ENCODE results near the gene CDH4. TPM values are rescaled to one million over a fixed set of nuclear protein-coding genes. Genes with fewer than 3 reads are reported as not detected.

Gene CDH4
- total RNA-seq, 1 experiment from 2014 or later, result 5.3 TPM

GRCh38 chr20:61801857-61802442 is 549.9 kb downstream of the CDH4 start:
- TF ChIP-seq ZNF532 (CRISPR knock-in tag; IDR thresholded peaks at IDR 0.05; ENCODE audit: borderline replicate concordance) (no peak), NR2C2 (CRISPR knock-in tag; IDR thresholded peaks at IDR 0.05) (no peak), GRHL2 (CRISPR knock-in tag; IDR thresholded peaks at IDR 0.05; ENCODE audit: insufficient replicate concordance, severe bottlenecking) (no peak), NR1H2 (CRISPR knock-in tag; IDR thresholded peaks at IDR 0.05) (no peak), PRRX2 (CRISPR knock-in tag; IDR thresholded peaks at IDR 0.05) (no peak), MAX (CRISPR knock-in tag; IDR thresholded peaks at IDR 0.05) (no peak), GTF2I (CRISPR knock-in tag; conservative IDR thresholded peaks at IDR 0.05) (no peak), IRF1 (CRISPR knock-in tag; IDR thresholded peaks at IDR 0.05) (no peak), KAT7 (CRISPR knock-in tag; IDR thresholded peaks at IDR 0.05; ENCODE audit: borderline replicate concordance) (no peak), ZNF423 (CRISPR knock-in tag; IDR thresholded peaks at IDR 0.05) (no peak), ZBTB21 (CRISPR knock-in tag; IDR thresholded peaks at IDR 0.05; ENCODE audit: borderline replicate concordance) (no peak), ATF1 (CRISPR knock-in tag; IDR thresholded peaks at IDR 0.05) (no peak), STAT6 (CRISPR knock-in tag; conservative IDR thresholded peaks at IDR 0.05; ENCODE audit: low read depth) (no peak), TCF7 (CRISPR knock-in tag; IDR thresholded peaks at IDR 0.05; ENCODE audit: low read depth) (no peak), NFE2L1 (CRISPR knock-in tag; IDR thresholded peaks at IDR 0.05) (no peak), PREB (CRISPR knock-in tag; IDR thresholded peaks at IDR 0.05; ENCODE audit: borderline replicate concordance) (no peak)
- ChIA-PET POLR2A (no interaction called here), CTCF (no interaction called here)
- H3K36me3 Mint-ChIP-seq, result no peaks in the 10 kb centered on the region
- H3K27ac Mint-ChIP-seq, result no peak overlapping the region
- DNase-seq (ENCODE audit: low spot score) (no peak), ATAC-seq (no peak)
- peaks cover 14% of the 10 kb centered on the region for H3K27me3 Mint-ChIP-seq (ENCODE audit: low read depth)
- H3K9me3 Mint-ChIP-seq, result no peaks in the 10 kb centered on the region
- H3K4me1 Mint-ChIP-seq, result peaks cover 9% of the 10 kb centered on the region
- H3K4me3 Mint-ChIP-seq, result no peak overlapping the region

- H3K4me3 Mint-ChIP-seq, result no peak overlapping the region
- no peak for ATAC-seq
- H3K4me1 Mint-ChIP-seq, result peaks cover 5% of the 10 kb centered on the region
- POLR2A ChIA-PET, result no interaction called here
- TF ChIP-seq RORB (CRISPR knock-in tag; IDR thresholded peaks at IDR 0.05) (no peak), ZSCAN18 (CRISPR knock-in tag; IDR thresholded peaks at IDR 0.05) (no peak), TEAD1 (CRISPR knock-in tag; IDR thresholded peaks at IDR 0.05) (no peak), IRF2 (CRISPR knock-in tag; IDR thresholded peaks at IDR 0.05; ENCODE audit: borderline replicate concordance, low read depth) (no peak), GTF2I (CRISPR knock-in tag; conservative IDR thresholded peaks at IDR 0.05) (no peak), CREM (CRISPR knock-in tag; IDR thresholded peaks at IDR 0.05) (no peak), ATF1 (CRISPR knock-in tag; IDR thresholded peaks at IDR 0.05) (no peak)
- CTCF ChIA-PET, result no interaction called here
- peaks cover 8% of the 10 kb centered on the region for H3K27me3 Mint-ChIP-seq (ENCODE audit: low read depth)
- H3K27ac Mint-ChIP-seq, result no peak overlapping the region
- H3K9me3 Mint-ChIP-seq, result no peaks in the 10 kb centered on the region
- H3K36me3 Mint-ChIP-seq, result no peaks in the 10 kb centered on the region
- no peak for DNase-seq (ENCODE audit: low spot score)
These were observed 550.8 kb downstream of the CDH4 start for GRCh38 chr20:61802721-61803311.
